HCT116 (cell line): Measurements from ENCODE around the gene THADA. TPM values are rescaled to one million over a fixed set of nuclear protein-coding genes. Genes with fewer than 3 reads are reported as not detected.
A peak's percentile ranks its signal among the peaks of the same experiment; 100 is the strongest.

Experiments
- ATAC-seq: fragments of 200-7000 bp; cut with Tn5 transposase; 2 replicates; pipeline ENCODE4 v1.9.1; 2020; ENCODE audit warnings: mild to moderate bottlenecking, moderate library complexity
- BruUV-seq: library from RNA; stranded (reverse); fragments of 400-500 nt; replicated peaks from 2 replicates; lab custom pipeline; 2021; lab: Mats Ljungman, UMichigan
- CTCF ChIA-PET: fragments of 300-600 bp; sonication (Branson Sonifier 250); formaldehyde crosslinking; loops from one replicate; lab custom pipeline; 2021; ENCODE audit warnings: antibody characterized with exemption; lab: Charles Lee
- POLR2A ChIA-PET: fragments of 300-600, 350-600 bp; sonication (Branson Sonifier 250); formaldehyde crosslinking; loops from one replicate; lab custom pipeline; 2021; ENCODE audit warnings: antibody characterized with exemption; lab: Charles Lee
- RAD21 ChIA-PET, 2 experiments: fragments of 300-600 bp; sonication (Branson Sonifier 250); formaldehyde crosslinking; loops; one replicate each; lab custom pipeline; 2023; ENCODE audit warnings: low total read pairs in 2 of 2; ENCODE audit not compliant: uncharacterized antibody in 2 of 2, unreplicated experiment in 2 of 2, low non-redundant PET in 1 of 2; lab: Charles Lee
- DNase-seq: peaks from one replicate; pipeline ENCODE4 v3.0.0-alpha.2; 2010; ENCODE audit warnings: low read depth, low spot score
- H2AFZ ChIP-seq: fragments of 200-600 bp; shearing (Covaris generic), sonication (generic); 2 replicates; pipeline ENCODE4 v1.6.1; 2017; ENCODE audit warnings: low read depth, mixed run types, mixed read lengths, antibody characterized with exemption, low read length; ENCODE audit not compliant: poor library complexity, severe bottlenecking
- H3K27ac ChIP-seq: 2 replicates; pipeline ENCODE4 v1.5.1; 2012; ENCODE audit warnings: low read depth, low read length
- H3K27me3 ChIP-seq: fragments of 200-600 bp; sonication (generic); 2 replicates; pipeline ENCODE4 v1.6.1; 2016; ENCODE audit warnings: mixed run types, low read length, mixed read lengths; ENCODE audit not compliant: insufficient read depth
- H3K36me3 ChIP-seq, 2 experiments: fragments of 200-500 bp in 1 of 2; fragments of 200-600 bp in 1 of 2; sonication (Bioruptor generic) in 1 of 2; sonication (generic) in 1 of 2; 2 replicates each; pipeline versions ENCODE4 v1.5.1 to v1.6.1; 2014 to 2016; ENCODE audit warnings: low read length in 2 of 2, inconsistent platforms in 1 of 2, mixed read lengths in 1 of 2, mixed run types in 1 of 2; ENCODE audit not compliant: insufficient read depth in 2 of 2, control insufficient read depth in 1 of 2
- H3K4me1 ChIP-seq, 2 experiments: fragments of 200-600 bp in 1 of 2; sonication (generic) in 1 of 2; 2 replicates each; pipeline versions ENCODE4 v1.5.1 to v1.6.1; 2012 to 2017; ENCODE audit warnings: low read length in 2 of 2, inconsistent platforms in 1 of 2, mild to moderate bottlenecking in 1 of 2, mixed read lengths in 1 of 2, mixed run types in 1 of 2, moderate library complexity in 1 of 2; ENCODE audit not compliant: insufficient read depth in 2 of 2, control insufficient read depth in 1 of 2
- H3K4me2 ChIP-seq: fragments of 200-600 bp; sonication (generic); 2 replicates; pipeline ENCODE4 v1.6.1; 2017; ENCODE audit warnings: mixed run types, low read length, mixed read lengths
- H3K4me3 ChIP-seq, 2 experiments: fragments of 200-600 bp in 1 of 2; sonication (generic) in 1 of 2; replicated peaks in 1 of 2; 2 replicates each; pipeline ENCODE4 v1.5.1; 2011 to 2016; ENCODE audit warnings: low read length in 2 of 2, control low read depth in 1 of 2, low read depth in 1 of 2, mild to moderate bottlenecking in 1 of 2, mixed read lengths in 1 of 2, mixed run types in 1 of 2
- H3K79me2 ChIP-seq: fragments of 200-600 bp; sonication (generic); 2 replicates; pipeline ENCODE4 v1.6.1; 2017; ENCODE audit warnings: mild to moderate bottlenecking, mixed run types, low read length, moderate library complexity, mixed read lengths; ENCODE audit not compliant: insufficient read depth
- H3K9ac ChIP-seq: fragments of 200-600 bp; sonication (generic); 2 replicates; pipeline ENCODE4 v1.6.1; 2016; ENCODE audit warnings: low read length, mixed read lengths
- H3K9me2 ChIP-seq: fragments of 200-600 bp; sonication (generic), shearing (Covaris generic); 2 replicates; pipeline ENCODE4 v1.6.1; 2017; ENCODE audit warnings: mixed run types, mild to moderate bottlenecking, moderate library complexity; ENCODE audit not compliant: insufficient read depth
- H3K9me3 ChIP-seq, 2 experiments: fragments of 200-500 bp in 1 of 2; fragments of 200-600 bp in 1 of 2; sonication (Bioruptor generic) in 1 of 2; sonication (generic) in 1 of 2; 2 replicates each; pipeline ENCODE4 v1.6.1; 2014 to 2017; ENCODE audit warnings: low read length in 2 of 2, mixed read lengths in 2 of 2, inconsistent platforms in 1 of 2, low read depth in 1 of 2, mild to moderate bottlenecking in 1 of 2, mixed run types in 1 of 2, moderate library complexity in 1 of 2; ENCODE audit not compliant: control insufficient read depth in 1 of 2, insufficient read depth in 1 of 2
- H4K20me1 ChIP-seq: fragments of 200-600 bp; sonication (generic), shearing (Covaris generic); 2 replicates; pipeline ENCODE4 v1.6.1; 2017; ENCODE audit warnings: mixed run types, mild to moderate bottlenecking, moderate library complexity; ENCODE audit not compliant: insufficient read depth
- EZH2 ChIP-seq: fragments of 200-600 bp; sonication (generic); IDR thresholded peaks from 2 replicates; pipeline ENCODE4 v1.6.1; 2017; ENCODE audit warnings: antibody characterized with exemption, mixed run types
- SIN3A ChIP-seq: IDR thresholded peaks from 2 replicates; pipeline ENCODE4 v1.6.1; 2012; ENCODE audit warnings: low read depth
- SP1 ChIP-seq: IDR thresholded peaks from 2 replicates; pipeline ENCODE4 v1.6.1; 2012; ENCODE audit warnings: low read depth
- intact Hi-C: fragments of 100-400 bp; cut with micrococcal nuclease; formaldehyde crosslinking; loops from 2 replicates; pipeline ENCODE4 v1.10.0; 2022
- total RNA-seq: library from RNA; stranded (reverse); gene quantifications from one replicate; pipeline ENCODE4 v1.2.1, GENCODE V29; 2021; ENCODE audit not compliant: unreplicated experiment
- TF ChIP-seq, protein P1 (sequence below): IDR thresholded peaks from 2 replicates; pipeline ENCODE4 v1.6.1; 2011; ENCODE audit warnings: mild to moderate bottlenecking, low read length, moderate library complexity; ENCODE audit not compliant: insufficient replicate concordance; ENCODE audit errors: extremely low read depth
- TF ChIP-seq, protein P2 (sequence below): IDR thresholded peaks from 2 replicates; pipeline ENCODE4 v1.6.1; 2012; ENCODE audit warnings: low read depth

The THADA gene
- total RNA-seq, 1 experiment from 2014 or later: 30.7 TPM

DNA sequence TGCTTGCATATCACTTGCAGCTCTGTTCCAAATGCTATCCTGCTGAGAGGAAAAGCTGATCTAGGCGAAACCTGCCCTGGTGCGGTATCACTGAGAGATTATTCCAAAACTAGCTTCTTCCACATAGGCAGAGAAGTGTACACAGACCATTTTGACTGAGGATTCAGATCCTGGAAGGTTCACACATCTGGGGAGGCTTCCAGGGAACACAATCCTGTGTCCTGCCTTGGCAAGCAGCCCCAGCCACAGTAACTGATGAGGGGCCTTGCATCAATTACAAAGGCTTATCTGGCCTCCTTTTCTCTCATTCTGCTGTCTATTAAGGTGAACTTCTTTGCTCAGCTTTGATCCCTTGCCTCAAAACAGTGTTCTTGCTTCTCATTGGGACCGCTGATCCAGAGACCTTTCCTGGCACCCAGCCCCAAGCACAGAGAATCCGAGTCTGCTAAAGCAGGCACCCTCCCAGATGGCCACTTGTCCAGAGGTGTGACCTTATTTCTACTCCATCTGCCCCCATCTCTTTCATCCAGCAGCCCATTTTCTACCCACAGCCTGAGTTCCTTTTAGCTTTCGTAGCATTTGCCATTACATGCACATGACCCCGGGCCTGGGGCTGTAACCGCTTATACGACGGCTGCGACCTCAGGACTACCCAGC is 317.1 kb downstream of the THADA start (continued):
- TF ChIP-seq, protein P1, sequence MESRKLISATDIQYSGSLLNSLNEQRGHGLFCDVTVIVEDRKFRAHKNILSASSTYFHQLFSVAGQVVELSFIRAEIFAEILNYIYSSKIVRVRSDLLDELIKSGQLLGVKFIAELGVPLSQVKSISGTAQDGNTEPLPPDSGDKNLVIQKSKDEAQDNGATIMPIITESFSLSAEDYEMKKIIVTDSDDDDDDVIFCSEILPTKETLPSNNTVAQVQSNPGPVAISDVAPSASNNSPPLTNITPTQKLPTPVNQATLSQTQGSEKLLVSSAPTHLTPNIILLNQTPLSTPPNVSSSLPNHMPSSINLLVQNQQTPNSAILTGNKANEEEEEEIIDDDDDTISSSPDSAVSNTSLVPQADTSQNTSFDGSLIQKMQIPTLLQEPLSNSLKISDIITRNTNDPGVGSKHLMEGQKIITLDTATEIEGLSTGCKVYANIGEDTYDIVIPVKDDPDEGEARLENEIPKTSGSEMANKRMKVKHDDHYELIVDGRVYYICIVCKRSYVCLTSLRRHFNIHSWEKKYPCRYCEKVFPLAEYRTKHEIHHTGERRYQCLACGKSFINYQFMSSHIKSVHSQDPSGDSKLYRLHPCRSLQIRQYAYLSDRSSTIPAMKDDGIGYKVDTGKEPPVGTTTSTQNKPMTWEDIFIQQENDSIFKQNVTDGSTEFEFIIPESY: no peak
- TF ChIP-seq EZH2 (no peak), SIN3A (no peak), SP1 (no peak)

DNA sequence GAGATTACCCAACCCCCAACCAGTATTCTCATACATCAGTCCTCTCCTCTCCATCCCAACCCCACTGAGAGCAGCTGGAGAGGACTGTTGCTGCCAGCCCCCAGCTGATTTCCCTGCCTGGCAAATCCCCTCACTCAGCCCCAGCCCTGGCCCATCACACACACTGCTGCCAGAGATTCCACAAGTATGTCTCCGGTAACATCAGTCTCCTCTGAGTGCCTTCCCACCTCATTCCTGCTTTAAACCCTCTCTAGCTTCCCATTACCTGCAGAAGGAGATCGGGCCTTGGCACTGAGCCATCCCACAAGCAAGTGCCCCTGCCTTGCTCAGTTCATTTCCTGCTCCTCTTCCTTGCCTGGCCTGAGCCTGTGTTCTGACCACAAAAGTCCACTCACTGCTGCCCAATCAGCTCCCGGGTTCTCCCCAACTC is 318.9 kb downstream of the THADA start:
- RAD21 ChIA-PET: no interaction called here
- intact Hi-C loops: no loop called here
- H3K79me2 ChIP-seq: no peaks in the 10 kb centered on the region
- H3K4me2 ChIP-seq: peak overlapping the region; percentile 20
- TSS peak; percentile 34 for BruUV-seq
- peak overlapping the region; percentile 12; the same call in 1 of the 2 replicates for H3K27ac ChIP-seq
- no peaks in the 10 kb centered on the region for H4K20me1 ChIP-seq
- peaks cover 14 to 18% of the 10 kb centered on the region in 2 experiments for H3K4me1 ChIP-seq
- no peak overlapping the region for H3K9ac ChIP-seq
- ATAC-seq (peak; percentile 54), DNase-seq (no peak)
- no peaks in the 10 kb centered on the region for H3K9me2 ChIP-seq
- no peaks in the 10 kb centered on the region for H3K27me3 ChIP-seq
- CTCF ChIA-PET: no interaction called here
- no peak overlapping the region for H2AFZ ChIP-seq
- POLR2A ChIA-PET: no interaction called here
- H3K4me3 ChIP-seq: no peak overlapping the region
- no peaks in the 10 kb centered on the region for H3K9me3 ChIP-seq
- TF ChIP-seq, protein P2, sequence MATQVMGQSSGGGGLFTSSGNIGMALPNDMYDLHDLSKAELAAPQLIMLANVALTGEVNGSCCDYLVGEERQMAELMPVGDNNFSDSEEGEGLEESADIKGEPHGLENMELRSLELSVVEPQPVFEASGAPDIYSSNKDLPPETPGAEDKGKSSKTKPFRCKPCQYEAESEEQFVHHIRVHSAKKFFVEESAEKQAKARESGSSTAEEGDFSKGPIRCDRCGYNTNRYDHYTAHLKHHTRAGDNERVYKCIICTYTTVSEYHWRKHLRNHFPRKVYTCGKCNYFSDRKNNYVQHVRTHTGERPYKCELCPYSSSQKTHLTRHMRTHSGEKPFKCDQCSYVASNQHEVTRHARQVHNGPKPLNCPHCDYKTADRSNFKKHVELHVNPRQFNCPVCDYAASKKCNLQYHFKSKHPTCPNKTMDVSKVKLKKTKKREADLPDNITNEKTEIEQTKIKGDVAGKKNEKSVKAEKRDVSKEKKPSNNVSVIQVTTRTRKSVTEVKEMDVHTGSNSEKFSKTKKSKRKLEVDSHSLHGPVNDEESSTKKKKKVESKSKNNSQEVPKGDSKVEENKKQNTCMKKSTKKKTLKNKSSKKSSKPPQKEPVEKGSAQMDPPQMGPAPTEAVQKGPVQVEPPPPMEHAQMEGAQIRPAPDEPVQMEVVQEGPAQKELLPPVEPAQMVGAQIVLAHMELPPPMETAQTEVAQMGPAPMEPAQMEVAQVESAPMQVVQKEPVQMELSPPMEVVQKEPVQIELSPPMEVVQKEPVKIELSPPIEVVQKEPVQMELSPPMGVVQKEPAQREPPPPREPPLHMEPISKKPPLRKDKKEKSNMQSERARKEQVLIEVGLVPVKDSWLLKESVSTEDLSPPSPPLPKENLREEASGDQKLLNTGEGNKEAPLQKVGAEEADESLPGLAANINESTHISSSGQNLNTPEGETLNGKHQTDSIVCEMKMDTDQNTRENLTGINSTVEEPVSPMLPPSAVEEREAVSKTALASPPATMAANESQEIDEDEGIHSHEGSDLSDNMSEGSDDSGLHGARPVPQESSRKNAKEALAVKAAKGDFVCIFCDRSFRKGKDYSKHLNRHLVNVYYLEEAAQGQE: no peak
- H3K36me3 ChIP-seq: no peaks in the 10 kb centered on the region
